MG63 (cell line): ENCODE results near the gene MT1HL1. TPM values are rescaled to one million over a fixed set of nuclear protein-coding genes. Genes with fewer than 3 reads are reported as not detected.
A peak's percentile ranks its signal among the peaks of the same experiment; 100 is the strongest.

Experiments
- DNase-seq: peaks from one replicate; pipeline ENCODE4 v3.0.0-alpha.2; 2020
- H3K27me3 ChIP-seq: fragments of 250-450 bp; sonication (Bioruptor Pico); 2 replicates; pipeline ENCODE4 v1.5.1; 2020; ENCODE audit warnings: mild to moderate bottlenecking, moderate library complexity
- H3K36me3 ChIP-seq: fragments of 250-450 bp; sonication (Bioruptor Pico); 2 replicates; pipeline ENCODE4 v1.5.1; 2020; ENCODE audit warnings: mild to moderate bottlenecking, moderate library complexity
- H3K4me3 ChIP-seq: fragments of 250-450 bp; sonication (Bioruptor Pico); 2 replicates; pipeline ENCODE4 v1.5.1; 2020; ENCODE audit warnings: mild to moderate bottlenecking, moderate library complexity
- H3K9me3 ChIP-seq: fragments of 250-450 bp; sonication (Bioruptor Pico); 2 replicates; pipeline ENCODE4 v1.5.1; 2020; ENCODE audit warnings: mild to moderate bottlenecking, moderate library complexity
- total RNA-seq: library from RNA; depleted of rRNA; stranded (reverse); fragments of >200 nt; shearing (Covaris generic); gene quantifications from 2 replicates; pipeline ENCODE4 v1.2.3, GENCODE V29; 2014; ENCODE audit warnings: low replicate concordance

The MT1HL1 gene
- total RNA-seq, 1 experiment from 2014 or later: not detected

GRCh38 chr1:237031480-237031879 lies 27.2 kb upstream of the MT1HL1 start:
- Histone ChIP-seq H3K36me3 (no peaks in the 10 kb centered on the region), H3K4me3 (no peak overlapping the region), H3K9me3 (no peaks in the 10 kb centered on the region), H3K27me3 (no peaks in the 10 kb centered on the region; the same call in 1 of the 2 replicates)
- DNase-seq: no peak

- H3K9me3 ChIP-seq: no peaks in the 10 kb centered on the region
- no peaks in the 10 kb centered on the region; the same call in 1 of the 2 replicates for H3K27me3 ChIP-seq
- H3K36me3 ChIP-seq: no peaks in the 10 kb centered on the region
- DNase-seq: no peak
- no peak overlapping the region for H3K4me3 ChIP-seq
These were observed 25.8 kb upstream of the MT1HL1 start for GRCh38 chr1:237029850-237030535.

DNA sequence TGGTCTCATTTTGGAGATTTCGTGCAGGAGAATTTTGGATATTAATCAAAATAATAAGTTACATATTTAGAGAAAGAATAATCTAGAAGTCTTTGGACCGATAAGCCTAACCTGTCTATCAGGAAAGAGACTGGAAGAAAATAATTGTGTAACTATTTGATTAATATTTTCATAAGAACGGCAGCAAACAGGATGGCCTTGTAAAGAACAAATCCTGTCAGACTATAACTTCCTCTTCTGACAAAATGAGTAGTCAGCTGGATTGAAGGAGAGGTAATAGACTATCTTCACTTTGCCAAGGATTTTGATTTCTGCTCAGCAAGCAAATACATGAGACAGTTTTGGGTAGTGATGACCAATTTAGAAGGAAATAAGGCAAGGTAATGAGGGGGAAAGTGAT lies 25.0 kb upstream of the MT1HL1 start:
- no peak overlapping the region for H3K4me3 ChIP-seq
- no peaks in the 10 kb centered on the region for H3K9me3 ChIP-seq
- H3K27me3 ChIP-seq: no peaks in the 10 kb centered on the region; the same call in 1 of the 2 replicates
- no peaks in the 10 kb centered on the region for H3K36me3 ChIP-seq
- DNase-seq: no peak

- DNase-seq: no peak
- Histone ChIP-seq H3K4me3 (no peak overlapping the region), H3K9me3 (no peaks in the 10 kb centered on the region)
These were observed 21.3 kb upstream of the MT1HL1 start for GRCh38 chr1:237025358-237026074.

DNA sequence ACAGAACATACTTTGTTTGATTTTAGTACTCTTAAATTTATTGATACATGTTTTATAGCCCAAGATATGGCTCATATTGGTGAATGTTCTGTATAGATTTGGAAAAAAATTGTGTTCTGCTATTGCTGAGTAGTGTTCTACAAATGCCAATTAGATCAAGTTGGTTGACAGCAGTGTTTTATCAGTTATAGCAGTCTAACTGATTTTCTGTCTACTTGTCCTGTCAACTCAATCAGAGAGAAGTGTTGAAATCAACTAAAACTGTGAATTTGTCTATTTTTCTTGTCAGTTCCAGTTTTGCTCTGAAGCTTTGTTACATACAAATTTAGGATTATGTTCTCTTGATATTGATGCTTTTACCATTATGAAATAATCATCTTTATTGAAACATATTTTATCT lies 14.7 kb upstream of the MT1HL1 start:
- H3K27me3 ChIP-seq: peaks cover 4% of the 10 kb centered on the region; the same call in 1 of the 2 replicates
- no peak for DNase-seq

More at GRCh38 chr1:237025358-237026074, 21.3 kb upstream of the MT1HL1 start:
- no peaks in the 10 kb centered on the region for H3K27me3 ChIP-seq
- H3K36me3 ChIP-seq: no peaks in the 10 kb centered on the region

DNA sequence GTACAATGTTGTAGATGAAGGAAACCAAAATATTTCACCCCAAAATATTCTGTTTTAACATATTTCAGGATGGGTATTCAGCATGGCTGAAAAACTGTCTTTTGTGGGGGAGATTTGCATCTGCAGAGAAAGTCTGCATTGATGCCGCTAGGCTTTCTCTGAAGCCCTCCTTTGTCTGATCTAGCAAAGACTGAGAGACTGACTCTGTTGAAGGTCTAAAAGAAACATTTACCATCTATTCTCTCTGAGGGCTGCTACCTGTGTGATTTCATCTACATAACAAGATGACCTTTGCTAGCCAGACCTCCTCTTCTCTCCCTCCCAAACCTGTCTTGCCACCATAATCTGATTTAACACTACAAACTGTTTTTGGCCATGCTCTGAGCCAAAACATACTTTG lies 12.4 kb upstream of the MT1HL1 start:
- no peak for DNase-seq
- Histone ChIP-seq H3K9me3 (no peaks in the 10 kb centered on the region), H3K27me3 (peaks cover 4% of the 10 kb centered on the region; the same call in 1 of the 2 replicates), H3K36me3 (no peaks in the 10 kb centered on the region), H3K4me3 (no peak overlapping the region)

More for the DNA sequence above, 14.7 kb upstream of the MT1HL1 start:
- H3K36me3 ChIP-seq: no peaks in the 10 kb centered on the region
- H3K4me3 ChIP-seq: no peak overlapping the region
- no peaks in the 10 kb centered on the region for H3K9me3 ChIP-seq

DNA sequence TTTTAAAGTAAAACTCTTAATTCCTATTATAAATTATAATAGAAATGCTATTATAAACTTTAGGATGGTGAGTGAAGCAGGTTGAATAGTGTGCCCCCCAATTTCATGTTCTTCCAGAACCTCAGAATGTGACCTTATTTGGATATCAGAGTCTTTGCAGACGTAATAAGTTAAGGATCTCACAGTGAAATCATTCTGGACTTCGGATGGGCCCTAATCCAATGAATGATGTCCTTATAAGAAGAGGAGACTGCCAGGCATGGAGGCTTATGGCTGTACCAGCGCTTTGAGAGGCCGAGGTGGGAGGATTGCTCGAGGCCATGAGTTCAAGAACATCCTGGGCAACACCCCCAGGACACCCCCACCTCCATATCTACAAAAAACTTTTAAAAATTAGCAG lies 9.4 kb upstream of the MT1HL1 start:
- Histone ChIP-seq H3K27me3 (peaks cover 4% of the 10 kb centered on the region; the same call in 1 of the 2 replicates), H3K4me3 (no peak overlapping the region), H3K36me3 (no peaks in the 10 kb centered on the region), H3K9me3 (no peaks in the 10 kb centered on the region)
- no peak for DNase-seq

GRCh38 chr1:237012788-237013383 lies 8.6 kb upstream of the MT1HL1 start:
- H3K9me3 ChIP-seq: no peaks in the 10 kb centered on the region
- H3K27me3 ChIP-seq: peaks cover under 1% of the 10 kb centered on the region; the same call in 1 of the 2 replicates
- H3K4me3 ChIP-seq: no peak overlapping the region
- DNase-seq: peak; percentile 90
- no peaks in the 10 kb centered on the region for H3K36me3 ChIP-seq

- Histone ChIP-seq H3K36me3 (no peaks in the 10 kb centered on the region), H3K27me3 (no peaks in the 10 kb centered on the region), H3K4me3 (no peak overlapping the region), H3K9me3 (no peaks in the 10 kb centered on the region)
- DNase-seq: no peak
These were observed 8.1 kb upstream of the MT1HL1 start for GRCh38 chr1:237012361-237012760.

DNA sequence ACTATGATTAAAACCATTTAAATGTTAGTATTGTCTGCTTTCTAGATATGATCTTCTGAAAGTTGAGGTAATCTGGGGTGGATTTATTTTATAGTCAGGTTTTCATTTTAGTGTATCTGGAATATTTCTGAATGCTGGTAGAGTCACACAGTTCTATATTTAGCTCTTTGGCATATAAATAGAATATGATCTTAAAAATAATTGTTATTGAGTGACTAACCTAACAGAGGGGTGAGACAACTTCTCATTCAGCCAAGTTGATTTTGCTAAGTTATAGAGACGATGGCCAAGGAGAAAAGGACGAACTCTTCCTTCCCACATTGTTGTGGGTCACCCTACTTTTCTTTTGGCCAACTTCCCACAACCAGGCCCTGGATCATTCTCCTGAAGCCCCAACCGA lies 7.2 kb upstream of the MT1HL1 start:
- no peak overlapping the region for H3K4me3 ChIP-seq
- no peaks in the 10 kb centered on the region for H3K36me3 ChIP-seq
- no peaks in the 10 kb centered on the region for H3K9me3 ChIP-seq
- no peak for DNase-seq
- no peaks in the 10 kb centered on the region for H3K27me3 ChIP-seq

DNA sequence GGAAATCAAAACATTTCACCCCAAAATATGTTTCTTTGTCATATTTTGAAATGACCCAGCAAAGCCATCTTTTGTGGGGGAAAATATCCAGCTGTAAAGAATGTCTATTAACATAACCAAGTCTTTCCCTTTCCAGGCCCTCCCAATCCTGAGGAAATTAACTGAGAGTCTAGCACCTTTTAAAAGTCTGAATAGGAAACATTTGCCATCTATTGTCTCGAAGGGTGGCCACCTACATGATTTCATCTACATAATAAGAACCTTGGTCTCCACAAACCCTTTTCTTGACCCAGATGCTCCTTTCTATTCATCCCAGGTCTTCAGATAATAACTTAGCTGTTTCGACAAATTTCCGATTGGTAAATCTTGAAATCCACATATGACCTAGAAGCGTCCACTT lies 5.4 kb upstream of the MT1HL1 start:
- no peaks in the 10 kb centered on the region for H3K36me3 ChIP-seq
- no peaks in the 10 kb centered on the region for H3K9me3 ChIP-seq
- H3K4me3 ChIP-seq: no peak overlapping the region
- H3K27me3 ChIP-seq: no peaks in the 10 kb centered on the region
- no peak for DNase-seq

- H3K9me3 ChIP-seq: no peaks in the 10 kb centered on the region
These were observed 3.1 kb upstream of the MT1HL1 start for GRCh38 chr1:237007147-237007881.

GRCh38 chr1:237005674-237006073 lies 1.4 kb upstream of the MT1HL1 start:
- Histone ChIP-seq H3K4me3 (no peak overlapping the region), H3K27me3 (no peaks in the 10 kb centered on the region), H3K9me3 (no peaks in the 10 kb centered on the region), H3K36me3 (no peaks in the 10 kb centered on the region)
- no peak for DNase-seq

More at GRCh38 chr1:237007147-237007881, 3.1 kb upstream of the MT1HL1 start:
- no peaks in the 10 kb centered on the region for H3K36me3 ChIP-seq
- H3K27me3 ChIP-seq: no peaks in the 10 kb centered on the region
- H3K4me3 ChIP-seq: no peak overlapping the region
- DNase-seq: no peak

DNA sequence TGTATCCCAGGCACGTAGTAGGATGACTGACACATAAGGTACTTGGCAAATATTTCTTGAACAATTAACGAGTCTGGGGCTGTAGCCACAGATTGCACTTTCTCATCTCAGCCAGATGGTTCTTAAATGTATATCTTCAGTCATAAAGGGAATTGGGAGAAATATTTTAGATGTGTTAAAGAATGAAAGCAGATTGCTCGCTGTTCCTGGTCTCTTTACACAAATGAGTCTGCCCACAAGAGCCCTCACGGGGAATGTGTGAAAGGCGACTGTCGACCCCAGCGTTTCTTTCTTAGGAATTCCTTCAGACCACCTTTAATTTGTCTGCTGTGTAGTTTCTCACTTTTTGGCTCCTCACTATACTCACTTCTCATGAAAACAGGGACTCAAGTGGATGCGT lies 725 bp downstream of the MT1HL1 start:
- no peaks in the 10 kb centered on the region for H3K36me3 ChIP-seq
- no peak for DNase-seq
- H3K27me3 ChIP-seq: no peaks in the 10 kb centered on the region
- no peak overlapping the region for H3K4me3 ChIP-seq
- H3K9me3 ChIP-seq: no peaks in the 10 kb centered on the region

DNA sequence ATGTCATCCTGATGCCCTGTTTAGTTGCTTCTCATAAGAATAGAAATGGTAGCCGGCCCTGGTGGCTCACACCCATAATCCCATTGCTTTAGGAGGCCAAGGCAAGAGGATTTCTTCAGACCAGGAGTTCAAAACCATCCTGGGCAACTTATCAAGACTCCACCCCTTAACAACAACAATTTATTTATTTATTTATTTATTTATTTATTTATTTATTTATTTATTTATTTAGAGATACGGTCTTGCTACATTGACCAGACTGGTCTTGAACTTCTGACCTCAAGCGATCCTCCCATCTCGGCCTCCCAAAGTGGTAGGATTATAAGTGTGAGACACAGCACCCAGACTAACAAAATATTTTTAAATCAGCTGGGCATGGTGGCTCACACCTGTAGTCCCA lies 4.0 kb downstream of the MT1HL1 start:
- no peak overlapping the region for H3K4me3 ChIP-seq
- H3K27me3 ChIP-seq: no peaks in the 10 kb centered on the region
- H3K36me3 ChIP-seq: no peaks in the 10 kb centered on the region
- H3K9me3 ChIP-seq: no peaks in the 10 kb centered on the region
- DNase-seq: no peak

- Histone ChIP-seq H3K27me3 (no peaks in the 10 kb centered on the region), H3K4me3 (no peak overlapping the region), H3K36me3 (no peaks in the 10 kb centered on the region), H3K9me3 (no peaks in the 10 kb centered on the region)
- no peak for DNase-seq
These were observed 5.7 kb downstream of the MT1HL1 start for GRCh38 chr1:236998546-236998945.

GRCh38 chr1:236997882-236998281 lies 6.4 kb downstream of the MT1HL1 start:
- Histone ChIP-seq H3K9me3 (no peaks in the 10 kb centered on the region), H3K4me3 (no peak overlapping the region), H3K27me3 (no peaks in the 10 kb centered on the region), H3K36me3 (no peaks in the 10 kb centered on the region)
- no peak for DNase-seq
